SU-DHL-6 (cell line): ENCODE data around the gene BCKDHB.

Experiments
- H2AFZ ChIP-seq: fragments of 200-600 bp; sonication (generic); 2 replicates; pipeline ENCODE4 v1.6.1; 2014; ENCODE audit warnings: low read depth, mild to moderate bottlenecking, moderate library complexity, mixed read lengths, antibody characterized with exemption, low read length; ENCODE audit not compliant: severe bottlenecking
- H3F3A ChIP-seq: fragments of 200-600 bp; shearing (Covaris generic); 2 replicates; pipeline ENCODE4 v1.6.0; 2016; ENCODE audit warnings: antibody characterized with exemption, mild to moderate bottlenecking; ENCODE audit not compliant: insufficient read depth
- H3K27ac ChIP-seq: fragments of 200-600 bp; sonication (generic); 2 replicates; pipeline ENCODE4 v1.5.1; 2016; ENCODE audit warnings: low read depth, mild to moderate bottlenecking, low read length, moderate library complexity, mixed read lengths
- H3K27me3 ChIP-seq: fragments of 200-600 bp; sonication (generic), shearing (Covaris generic); 2 replicates; pipeline ENCODE4 v1.6.0; 2014; ENCODE audit warnings: mild to moderate bottlenecking, low read length
- H3K36me3 ChIP-seq: fragments of 200-600 bp; sonication (generic); 2 replicates; pipeline ENCODE4 v1.6.1; 2014; ENCODE audit warnings: mild to moderate bottlenecking, low read length, mixed read lengths
- H3K4me2 ChIP-seq: fragments of 300-600, 200-600 bp; shearing (Covaris generic), sonication (generic); 2 replicates; pipeline ENCODE4 v1.6.0; 2014; ENCODE audit warnings: low read length, low read depth, mild to moderate bottlenecking; ENCODE audit not compliant: poor library complexity, severe bottlenecking
- H3K4me3 ChIP-seq: fragments of 200-600 bp; sonication (generic); 2 replicates; pipeline ENCODE4 v1.5.1; 2014; ENCODE audit warnings: antibody characterized with exemption, low read length, mild to moderate bottlenecking, mixed read lengths; ENCODE audit not compliant: insufficient read depth, poor library complexity, severe bottlenecking
- H3K79me2 ChIP-seq: fragments of 200-600 bp; sonication (generic); 2 replicates; pipeline ENCODE4 v1.6.1; 2014; ENCODE audit warnings: mild to moderate bottlenecking, low read length, moderate library complexity; ENCODE audit not compliant: insufficient read depth
- H3K9ac ChIP-seq: fragments of 200-600 bp; sonication (generic); 2 replicates; pipeline ENCODE4 v1.7.0; 2014; ENCODE audit warnings: mild to moderate bottlenecking, low read length
- H3K9me2 ChIP-seq: fragments of 200-600 bp; sonication (generic); replicated peaks from 2 replicates; pipeline ENCODE4 v1.6.1; 2014; ENCODE audit warnings: low read length; ENCODE audit not compliant: insufficient read depth
- H3K9me3 ChIP-seq: fragments of 200-600 bp; sonication (generic); 2 replicates; pipeline ENCODE4 v1.6.1; 2014; ENCODE audit warnings: low read length, mixed read lengths; ENCODE audit not compliant: insufficient read depth
- H4K20me1 ChIP-seq: fragments of 200-600 bp; sonication (generic); 2 replicates; pipeline ENCODE4 v1.6.1; 2014; ENCODE audit warnings: low read depth, mild to moderate bottlenecking, antibody characterized with exemption, low read length, moderate library complexity, mixed read lengths
- CTCF ChIP-seq: fragments of 200-600 bp; sonication (generic); IDR thresholded peaks from one replicate; pipeline ENCODE4 v1.5.1; 2017; ENCODE audit warnings: antibody characterized with exemption, mild to moderate bottlenecking, low read length, moderate library complexity; ENCODE audit not compliant: insufficient read depth, poor library complexity, severe bottlenecking
- EZH2phosphoT487 ChIP-seq: fragments of 200-600 bp; sonication (generic), shearing (Covaris generic); conservative IDR thresholded peaks from 2 replicates; pipeline ENCODE4 v1.6.1; 2018; ENCODE audit warnings: mild to moderate bottlenecking, antibody characterized with exemption, low read length, moderate library complexity, mixed read lengths

Gene BCKDHB

GRCh38 chr6:80331974-80332373 is 225.5 kb downstream of the BCKDHB start:
- Histone ChIP-seq H3K27me3 (no peaks in the 10 kb centered on the region), H3K9ac (no peak overlapping the region), H3K9me2 (no peaks in the 10 kb centered on the region), H3K4me3 (no peak overlapping the region), H2AFZ (no peak overlapping the region), H3K4me2 (no peak overlapping the region), H3F3A (no peaks in the 10 kb centered on the region), H4K20me1 (no peaks in the 10 kb centered on the region), H3K36me3 (no peaks in the 10 kb centered on the region), H3K79me2 (no peaks in the 10 kb centered on the region), H3K9me3 (no peaks in the 10 kb centered on the region), H3K27ac (no peak overlapping the region)
- TF ChIP-seq CTCF = no peak
- no peak for TF ChIP-seq EZH2phosphoT487

- TF ChIP-seq CTCF = no peak
- Histone ChIP-seq H3K4me2 (no peak overlapping the region), H3K36me3 (no peaks in the 10 kb centered on the region), H3F3A (no peaks in the 10 kb centered on the region), H4K20me1 (no peaks in the 10 kb centered on the region), H3K9ac (no peak overlapping the region), H3K27ac (no peak overlapping the region), H3K9me2 (no peaks in the 10 kb centered on the region), H3K9me3 (no peaks in the 10 kb centered on the region), H3K27me3 (no peaks in the 10 kb centered on the region), H3K4me3 (no peak overlapping the region), H2AFZ (no peak overlapping the region), H3K79me2 (no peaks in the 10 kb centered on the region)
Measured at GRCh38 chr6:80333342-80333741, 226.9 kb downstream of the BCKDHB start.

- no peak overlapping the region for H3K4me3 ChIP-seq
- H3K79me2 ChIP-seq = no peaks in the 10 kb centered on the region
- H3K4me2 ChIP-seq = no peak overlapping the region
- no peak overlapping the region for H3K9ac ChIP-seq
- no peaks in the 10 kb centered on the region for H4K20me1 ChIP-seq
- no peaks in the 10 kb centered on the region for H3K9me3 ChIP-seq
- no peak overlapping the region for H2AFZ ChIP-seq
- no peak for TF ChIP-seq CTCF
- TF ChIP-seq EZH2phosphoT487 = no peak
- no peaks in the 10 kb centered on the region for H3K27me3 ChIP-seq
- H3F3A ChIP-seq = no peaks in the 10 kb centered on the region
- H3K27ac ChIP-seq = no peak overlapping the region
- H3K36me3 ChIP-seq = no peaks in the 10 kb centered on the region
- no peaks in the 10 kb centered on the region for H3K9me2 ChIP-seq
Measured at GRCh38 chr6:80335121-80335531, 228.7 kb downstream of the BCKDHB start.

- Histone ChIP-seq H3F3A (no peaks in the 10 kb centered on the region), H3K27me3 (no peaks in the 10 kb centered on the region), H3K4me2 (no peak overlapping the region), H3K4me3 (no peak overlapping the region), H3K9me2 (no peaks in the 10 kb centered on the region), H3K9ac (no peak overlapping the region), H3K9me3 (no peaks in the 10 kb centered on the region), H3K27ac (no peak overlapping the region), H2AFZ (no peak overlapping the region), H3K36me3 (no peaks in the 10 kb centered on the region), H3K79me2 (no peaks in the 10 kb centered on the region), H4K20me1 (no peaks in the 10 kb centered on the region)
- TF ChIP-seq CTCF = no peak
- no peak for TF ChIP-seq EZH2phosphoT487
Measured at GRCh38 chr6:80336911-80337310, 230.4 kb downstream of the BCKDHB start.
